Measurements from ENCODE around the gene LENG8. TPM values are rescaled to one million over a fixed set of nuclear protein-coding genes. Genes with fewer than 3 reads are reported as not detected.
"Not testable (repeated sequence)": the region's sequence is repeated elsewhere in the genome, so short reads cannot be mapped to it uniquely, and the experiment has no call there.

LENG8 gene
- total and polyA plus RNA-seq, 2 of the 8 experiments (the other 6 are each of a cell fraction or from before 2014, with no cell fraction given) = 62.2 to 108 TPM

- H3K4me2 ChIP-seq (ENCODE audit: insufficient read depth in 1 of 2, low read depth in 2 of 2, low read length in 2 of 2); POLR2A ChIA-PET (ENCODE audit: partially characterized antibody); H3K4me3 ChIP-seq (ENCODE audit: extremely low read depth in 1 of 4, insufficient read depth in 2 of 4, low read depth in 3 of 4, low read length in 4 of 4); H2BK20ac ChIP-seq (ENCODE audit: low read length); H2AFZ ChIP-seq (ENCODE audit: low read length); H3K4ac ChIP-seq (replicated peaks; ENCODE audit: insufficient read length, low read depth, low read length); H3K27ac ChIP-seq (ENCODE audit: low read depth, low read length); DNase-seq (ENCODE audit: low read depth in 1 of 2, low spot score in 2 of 2); H2BK120ac ChIP-seq (replicated peaks; ENCODE audit: low read depth, low read length); H4K8ac ChIP-seq (ENCODE audit: extremely low read depth, insufficient read depth, low read length); CTCF ChIA-PET (ENCODE audit: partially characterized antibody); H3K56ac ChIP-seq (replicated peaks; ENCODE audit: insufficient read length, low read depth, low read length); FAIRE-seq; H4K5ac ChIP-seq (ENCODE audit: insufficient read length, low read depth, low read length); H2BK12ac ChIP-seq (ENCODE audit: low read depth, low read length); H2AK5ac ChIP-seq (ENCODE audit: low read depth, low read length); H4K20me1 ChIP-seq (replicated peaks in 1 of 2; ENCODE audit: control insufficient read depth in 1 of 2, insufficient read depth in 2 of 2, low read length in 2 of 2); H3K14ac ChIP-seq (ENCODE audit: insufficient read length); H3K4me1 ChIP-seq (replicated peaks in 1 of 4; ENCODE audit: control insufficient read depth in 3 of 4, insufficient read depth in 4 of 4, low read length in 3 of 4); H3K18ac ChIP-seq (ENCODE audit: extremely low read depth, low read length); H4K91ac ChIP-seq (replicated peaks; ENCODE audit: insufficient read length, low read length); H3K79me2 ChIP-seq (ENCODE audit: control insufficient read depth in 1 of 2, insufficient read depth in 2 of 2, low read length in 2 of 2); H3K27me3 ChIP-seq (replicated peaks in 1 of 4; ENCODE audit: control insufficient read depth in 3 of 4, extremely low read depth in 1 of 4, insufficient read depth in 3 of 4, low read length in 3 of 4); H3K36me3 ChIP-seq (ENCODE audit: control insufficient read depth in 2 of 4, insufficient read depth in 4 of 4, low read length in 3 of 4); H2BK5ac ChIP-seq (ENCODE audit: low read depth, low read length); H3K9ac ChIP-seq (replicated peaks in 1 of 4; ENCODE audit: extremely low read depth in 1 of 4, low read depth in 3 of 4, low read length in 3 of 4); H2BK15ac ChIP-seq (ENCODE audit: low read length); H3K23ac ChIP-seq (ENCODE audit: insufficient read length); H3K23me2 ChIP-seq (ENCODE audit: low read depth, low read length); H3K79me1 ChIP-seq (ENCODE audit: low read depth, low read length): not testable (repeated sequence)
- 71% methylated on average over 4 of the region's 4 CpGs; no CpG with 5 or more reads in 1 of the 2 experiments for WGBS, 2 experiments (ENCODE audit: extremely low coverage in 1 of 2, insufficient coverage in 1 of 2, insufficient read length in 1 of 2, insufficient replicate concordance in 2 of 2, low coverage in 1 of 2, low lambda C conversion rate in 2 of 2, missing lambda C conversion rate in 1 of 2)
- peaks cover 27 to 54% of the 10 kb centered on the region in 2 experiments for H3K9me3 ChIP-seq (ENCODE audit: insufficient read depth in 2 of 2, low read depth in 1 of 2, low read length in 1 of 2)
Measured at GRCh38 chr19:54505542-54505941, 56.5 kb downstream of the LENG8 start.

All from H1 (cell line).